GM12878 (cell line): ENCODE measurements around the gene FUT7. TPM values are rescaled to one million over a fixed set of nuclear protein-coding genes. Genes with fewer than 3 reads are reported as not detected.

Source experiments
- ATAC-seq: fragments of 200-7000 bp; cut with Tn5 transposase; 3 replicates; pipeline ENCODE4 v1.9.1; 2020; ENCODE audit warnings: mild to moderate bottlenecking, moderate library complexity
- BruUV-seq: library from RNA; stranded (reverse); fragments of 400-500 nt; replicated peaks from 2 replicates; lab custom pipeline; 2021; lab: Mats Ljungman, UMichigan
- CTCF ChIA-PET: fragments of 300-600 bp; sonication (Branson Sonifier 250); formaldehyde crosslinking; extraction: SDS; loops from one replicate; lab custom pipeline; 2021; ENCODE audit warnings: inconsistent platforms; lab: Yijun Ruan, JAX
- POLR2A ChIA-PET: fragments of 350-600 bp; formaldehyde crosslinking; extraction: SDS; loops from one replicate; lab custom pipeline; 2021; ENCODE audit warnings: inconsistent platforms; lab: Charles Lee
- RAD21 ChIA-PET: fragments of 300-600 bp; sonication (Branson Sonifier 250); formaldehyde crosslinking; loops from one replicate; lab custom pipeline; 2023; ENCODE audit warnings: antibody characterized with exemption; ENCODE audit not compliant: unreplicated experiment; lab: Charles Lee
- SMC1A ChIA-PET: fragments of 300-600 bp; sonication (Branson Sonifier 250); formaldehyde crosslinking; loops from one replicate; lab custom pipeline; 2023; ENCODE audit not compliant: unreplicated experiment, uncharacterized antibody; lab: Charles Lee
- DNase-seq: peaks from one replicate; pipeline ENCODE4 v3.0.0-alpha.2; 2011; ENCODE audit warnings: low read depth, low spot score
- FAIRE-seq: peaks from 3 replicates; lab custom pipeline; 2011; peaks lifted over from hg19 to GRCh38; lab: Jason Lieb, UNC
- H2AFZ ChIP-seq: 2 replicates; pipeline ENCODE4 v1.6.0; 2011; ENCODE audit warnings: low read depth, low read length, control low read depth; ENCODE audit not compliant: control insufficient read depth
- H3K27ac ChIP-seq: 2 replicates; pipeline ENCODE4 v1.5.1; 2011; ENCODE audit warnings: control low read depth; ENCODE audit not compliant: control insufficient read depth, insufficient read depth
- H3K27me3 ChIP-seq, 2 experiments: replicated peaks in 1 of 2; 2 replicates each; pipeline versions ENCODE4 v1.6.0 to v1.6.1; 2011; ENCODE audit warnings: low read length in 1 of 2; ENCODE audit not compliant: control insufficient read depth in 2 of 2, insufficient read depth in 2 of 2
- H3K36me3 ChIP-seq, 2 experiments: 2 replicates each; pipeline ENCODE4 v1.5.1; 2011; ENCODE audit warnings: low read length in 1 of 2; ENCODE audit not compliant: control insufficient read depth in 2 of 2, insufficient read depth in 2 of 2
- H3K4me1 ChIP-seq: 2 replicates; pipeline ENCODE4 v1.6.1; 2011; ENCODE audit warnings: mild to moderate bottlenecking, low read length, moderate library complexity, mixed read lengths; ENCODE audit not compliant: control insufficient read depth, insufficient read depth
- H3K4me2 ChIP-seq: 2 replicates; pipeline ENCODE4 v1.6.0; 2011; ENCODE audit warnings: control low read depth; ENCODE audit not compliant: control insufficient read depth, insufficient read depth
- H3K4me3 ChIP-seq: fragments of 200-600 bp; sonication (generic); 2 replicates; pipeline ENCODE4 v1.5.1; 2016
- H3K79me2 ChIP-seq: 2 replicates; pipeline ENCODE4 v1.6.0; 2011; ENCODE audit warnings: low read length; ENCODE audit not compliant: control insufficient read depth, insufficient read depth
- H3K9ac ChIP-seq: 2 replicates; pipeline ENCODE4 v1.8.0; 2011; ENCODE audit warnings: low read length, control low read depth, mixed read lengths; ENCODE audit not compliant: control insufficient read depth, insufficient read depth
- H3K9me3 ChIP-seq: replicated peaks from 3 replicates; pipeline ENCODE4 v1.5.1; 2011; ENCODE audit warnings: mild to moderate bottlenecking, low read length; ENCODE audit not compliant: control insufficient read depth, insufficient read depth
- H4K20me1 ChIP-seq: 2 replicates; pipeline ENCODE4 v1.6.0; 2011; ENCODE audit not compliant: control insufficient read depth, insufficient read depth
- ETV6 ChIP-seq, 2 experiments: fragments of 450-650 bp in 1 of 2; IDR thresholded peaks in 1 of 2; conservative IDR thresholded peaks in 1 of 2; 2 replicates each; pipeline ENCODE4 v1.6.1; 2014; ENCODE audit warnings: antibody characterized with exemption in 1 of 2, borderline replicate concordance in 1 of 2, low read depth in 1 of 2, mild to moderate bottlenecking in 1 of 2, moderate library complexity in 1 of 2
- IRF4 ChIP-seq: IDR thresholded peaks from 2 replicates; pipeline ENCODE4 v1.6.1; 2011; ENCODE audit warnings: low read depth, low read length
- PAX5 ChIP-seq: IDR thresholded peaks from 2 replicates; pipeline ENCODE4 v1.6.1; 2011; ENCODE audit warnings: low read depth, low read length, borderline replicate concordance
- WGBS: methylation state at CpG from one replicate; pipeline ENCODE4 v1.1.6; 2016; ENCODE audit warnings: low lambda C conversion rate; ENCODE audit not compliant: insufficient replicate concordance, insufficient coverage; ENCODE audit errors: missing lambda C conversion rate; 5-methylcytosine and 5-hydroxymethylcytosine counted together
- in situ Hi-C: fragments of 300-500 bp; cut with MboI; formaldehyde crosslinking; loops from 9 replicates; pipeline ENCODE4 v1.14.3; 2018; ENCODE audit warnings: mixed read lengths
- intact Hi-C: fragments of 100-400 bp; cut with micrococcal nuclease; formaldehyde crosslinking; loops from one replicate; pipeline ENCODE4 v1.14.2; 2022; ENCODE audit not compliant: unreplicated experiment
- polyA plus RNA-seq, 11 experiments: library from polyadenylated mRNA; depleted of rRNA in 4 of 11; unstranded in 6 of 11; stranded (reverse) in 5 of 11; fragments of >200 nt; fragmentation: Nextera tagmentation in 4 of 11; fragmentation: Illumina TruSeq in 1 of 11; extraction: Ambion mirVana in 4 of 11; extraction: Trizol in 1 of 11; gene quantifications; 1 replicate in 1 of 11; 2 replicates in 10 of 11; pipeline versions ENCODE4 v1.2.1 to v1.2.3, GENCODE V29; 2011 to 2016; ENCODE audit warnings: inconsistent platforms in 2 of 11, missing spikeins in 2 of 11, low read depth in 1 of 11
- total RNA-seq, 4 experiments: library from RNA; depleted of rRNA in 3 of 4; stranded (reverse); fragments of >200 nt in 3 of 4; fragmentation: Illumina TruSeq in 1 of 4; extraction: Trizol in 1 of 4; gene quantifications; 2 replicates each; pipeline versions ENCODE4 v1.2.1 to v1.2.3, GENCODE V29; 2013 to 2021
- TF ChIP-seq, protein P1 (sequence below): fragments of 450-650 bp; IDR thresholded peaks from 2 replicates; pipeline ENCODE4 v1.6.1; 2016; ENCODE audit warnings: mild to moderate bottlenecking, moderate library complexity, borderline replicate concordance
- TF ChIP-seq, protein P2 (sequence below): fragments of 450-650 bp; IDR thresholded peaks from 2 replicates; pipeline ENCODE4 v1.6.1; 2017; ENCODE audit warnings: mild to moderate bottlenecking, moderate library complexity
- TF ChIP-seq, protein P3 (sequence below): fragments of 450-650 bp; IDR thresholded peaks from 2 replicates; pipeline ENCODE4 v1.6.1; 2017; ENCODE audit warnings: borderline replicate concordance
- TF ChIP-seq, protein P4 (sequence below): fragments of 450-650 bp; IDR thresholded peaks from 2 replicates; pipeline ENCODE4 v1.6.1; 2017; ENCODE audit warnings: mild to moderate bottlenecking, low read depth, inconsistent platforms; ENCODE audit not compliant: poor library complexity, severe bottlenecking

FUT7 gene
- total and polyA plus RNA-seq, 10 of the 15 experiments (the other 5 are each of a cell fraction or from before 2014, with no cell fraction given): 0.04 to 0.62 (median 0.20) TPM; not detected in 2

DNA sequence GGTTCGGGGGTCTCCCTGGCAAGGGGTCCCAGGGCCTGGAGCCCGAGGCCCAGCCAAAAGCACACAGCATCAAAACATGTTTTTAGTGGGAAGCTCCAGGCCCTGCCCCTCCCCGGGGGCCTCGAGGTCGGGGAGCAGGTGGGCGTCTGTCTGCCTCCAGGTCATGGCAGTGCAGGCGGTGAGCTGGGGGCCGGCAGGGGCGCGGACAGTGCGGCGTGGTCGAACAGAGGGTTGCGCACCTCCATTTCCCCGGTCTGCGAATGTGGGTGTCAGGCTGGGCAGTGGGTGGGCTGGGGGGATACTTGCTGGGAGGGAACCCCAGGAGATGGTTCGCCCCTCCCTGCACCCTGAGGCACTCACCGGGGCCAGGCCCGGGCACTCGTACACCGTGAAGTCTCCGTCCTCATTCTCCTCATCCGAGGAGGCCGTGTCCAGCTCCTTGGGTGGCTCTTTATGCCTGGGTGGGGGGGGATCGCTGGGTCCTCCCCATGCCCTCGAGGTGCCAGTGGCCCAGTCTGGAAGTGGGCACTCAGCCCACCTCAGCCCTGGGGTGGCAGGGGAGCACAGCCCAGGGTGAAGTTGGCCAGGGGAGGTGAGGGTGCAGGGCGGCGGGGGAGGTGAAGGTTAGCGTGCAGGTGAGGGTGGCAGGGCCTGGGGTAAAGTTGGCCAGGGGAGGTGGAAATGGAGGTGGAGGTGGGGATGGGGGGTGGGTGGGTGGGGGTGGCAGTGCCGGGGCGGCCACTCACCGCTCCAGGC lies 7.9 kb upstream of the FUT7 start:
- Histone ChIP-seq H3K36me3 (no peaks in the 10 kb centered on the region), H3K27ac (no peak overlapping the region), H3K9ac (no peak overlapping the region), H3K4me3 (no peak overlapping the region), H3K4me1 (peaks cover 4% of the 10 kb centered on the region), H3K9me3 (no peaks in the 10 kb centered on the region), H3K79me2 (no peaks in the 10 kb centered on the region), H3K4me2 (no peak overlapping the region), H3K27me3 (peaks cover 2 to 8% of the 10 kb centered on the region in 2 experiments; a peak in 3 of 4 replicates), H2AFZ (no peak overlapping the region), H4K20me1 (no peaks in the 10 kb centered on the region)
- ATAC-seq (no peak), FAIRE-seq (no peak), DNase-seq (no peak)
- in situ Hi-C loops (loop anchor here (5.0 kb wide), 2 partner anchors 92 to 242 kb away; partner anchors contain the start of genes C8G and CCDC183), intact Hi-C loops (loop anchor here (5.0 to 10.0 kb wide), 2 partner anchors 185 to 192 kb away; partner anchors contain the start of genes CYSRT1, PHPT1, RNF208 and RNF224)
- ChIA-PET RAD21 (interaction anchor here (1.8 kb wide), 1 partner anchor 92 kb away, joined by 6 read pairs; no protein-coding TSS in a partner anchor), CTCF (interaction anchor here (1.0 to 2.2 kb wide), 2 partner anchors 10 to 91 kb away, joined by 3 to 9 read pairs; no protein-coding TSS in a partner anchor), POLR2A (no interaction called here), SMC1A (no interaction called here)
- BruUV-seq: no TSS peak
- 59% methylated on average over 27 of the region's 32 CpGs for WGBS
- no peak for TF ChIP-seq PAX5
- TF ChIP-seq, protein P1, sequence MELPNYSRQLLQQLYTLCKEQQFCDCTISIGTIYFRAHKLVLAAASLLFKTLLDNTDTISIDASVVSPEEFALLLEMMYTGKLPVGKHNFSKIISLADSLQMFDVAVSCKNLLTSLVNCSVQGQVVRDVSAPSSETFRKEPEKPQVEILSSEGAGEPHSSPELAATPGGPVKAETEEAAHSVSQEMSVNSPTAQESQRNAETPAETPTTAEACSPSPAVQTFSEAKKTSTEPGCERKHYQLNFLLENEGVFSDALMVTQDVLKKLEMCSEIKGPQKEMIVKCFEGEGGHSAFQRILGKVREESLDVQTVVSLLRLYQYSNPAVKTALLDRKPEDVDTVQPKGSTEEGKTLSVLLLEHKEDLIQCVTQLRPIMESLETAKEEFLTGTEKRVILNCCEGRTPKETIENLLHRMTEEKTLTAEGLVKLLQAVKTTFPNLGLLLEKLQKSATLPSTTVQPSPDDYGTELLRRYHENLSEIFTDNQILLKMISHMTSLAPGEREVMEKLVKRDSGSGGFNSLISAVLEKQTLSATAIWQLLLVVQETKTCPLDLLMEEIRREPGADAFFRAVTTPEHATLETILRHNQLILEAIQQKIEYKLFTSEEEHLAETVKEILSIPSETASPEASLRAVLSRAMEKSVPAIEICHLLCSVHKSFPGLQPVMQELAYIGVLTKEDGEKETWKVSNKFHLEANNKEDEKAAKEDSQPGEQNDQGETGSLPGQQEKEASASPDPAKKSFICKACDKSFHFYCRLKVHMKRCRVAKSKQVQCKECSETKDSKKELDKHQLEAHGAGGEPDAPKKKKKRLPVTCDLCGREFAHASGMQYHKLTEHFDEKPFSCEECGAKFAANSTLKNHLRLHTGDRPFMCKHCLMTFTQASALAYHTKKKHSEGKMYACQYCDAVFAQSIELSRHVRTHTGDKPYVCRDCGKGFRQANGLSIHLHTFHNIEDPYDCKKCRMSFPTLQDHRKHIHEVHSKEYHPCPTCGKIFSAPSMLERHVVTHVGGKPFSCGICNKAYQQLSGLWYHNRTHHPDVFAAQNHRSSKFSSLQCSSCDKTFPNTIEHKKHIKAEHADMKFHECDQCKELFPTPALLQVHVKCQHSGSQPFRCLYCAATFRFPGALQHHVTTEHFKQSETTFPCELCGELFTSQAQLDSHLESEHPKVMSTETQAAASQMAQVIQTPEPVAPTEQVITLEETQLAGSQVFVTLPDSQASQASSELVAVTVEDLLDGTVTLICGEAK: no peak
- TF ChIP-seq, protein P2, sequence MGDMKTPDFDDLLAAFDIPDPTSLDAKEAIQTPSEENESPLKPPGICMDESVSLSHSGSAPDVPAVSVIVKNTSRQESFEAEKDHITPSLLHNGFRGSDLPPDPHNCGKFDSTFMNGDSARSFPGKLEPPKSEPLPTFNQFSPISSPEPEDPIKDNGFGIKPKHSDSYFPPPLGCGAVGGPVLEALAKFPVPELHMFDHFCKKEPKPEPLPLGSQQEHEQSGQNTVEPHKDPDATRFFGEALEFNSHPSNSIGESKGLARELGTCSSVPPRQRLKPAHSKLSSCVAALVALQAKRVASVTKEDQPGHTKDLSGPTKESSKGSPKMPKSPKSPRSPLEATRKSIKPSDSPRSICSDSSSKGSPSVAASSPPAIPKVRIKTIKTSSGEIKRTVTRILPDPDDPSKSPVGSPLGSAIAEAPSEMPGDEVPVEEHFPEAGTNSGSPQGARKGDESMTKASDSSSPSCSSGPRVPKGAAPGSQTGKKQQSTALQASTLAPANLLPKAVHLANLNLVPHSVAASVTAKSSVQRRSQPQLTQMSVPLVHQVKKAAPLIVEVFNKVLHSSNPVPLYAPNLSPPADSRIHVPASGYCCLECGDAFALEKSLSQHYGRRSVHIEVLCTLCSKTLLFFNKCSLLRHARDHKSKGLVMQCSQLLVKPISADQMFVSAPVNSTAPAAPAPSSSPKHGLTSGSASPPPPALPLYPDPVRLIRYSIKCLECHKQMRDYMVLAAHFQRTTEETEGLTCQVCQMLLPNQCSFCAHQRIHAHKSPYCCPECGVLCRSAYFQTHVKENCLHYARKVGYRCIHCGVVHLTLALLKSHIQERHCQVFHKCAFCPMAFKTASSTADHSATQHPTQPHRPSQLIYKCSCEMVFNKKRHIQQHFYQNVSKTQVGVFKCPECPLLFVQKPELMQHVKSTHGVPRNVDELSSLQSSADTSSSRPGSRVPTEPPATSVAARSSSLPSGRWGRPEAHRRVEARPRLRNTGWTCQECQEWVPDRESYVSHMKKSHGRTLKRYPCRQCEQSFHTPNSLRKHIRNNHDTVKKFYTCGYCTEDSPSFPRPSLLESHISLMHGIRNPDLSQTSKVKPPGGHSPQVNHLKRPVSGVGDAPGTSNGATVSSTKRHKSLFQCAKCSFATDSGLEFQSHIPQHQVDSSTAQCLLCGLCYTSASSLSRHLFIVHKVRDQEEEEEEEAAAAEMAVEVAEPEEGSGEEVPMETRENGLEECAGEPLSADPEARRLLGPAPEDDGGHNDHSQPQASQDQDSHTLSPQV: no peak
- TF ChIP-seq ETV6 (conservative IDR thresholded peaks at IDR 0.05 in 1 of 2, IDR thresholded peaks at IDR 0.05 in 1 of 2; ENCODE audit: borderline replicate concordance in 1 of 2, low read depth in 1 of 2): no peak
- TF ChIP-seq, protein P3, sequence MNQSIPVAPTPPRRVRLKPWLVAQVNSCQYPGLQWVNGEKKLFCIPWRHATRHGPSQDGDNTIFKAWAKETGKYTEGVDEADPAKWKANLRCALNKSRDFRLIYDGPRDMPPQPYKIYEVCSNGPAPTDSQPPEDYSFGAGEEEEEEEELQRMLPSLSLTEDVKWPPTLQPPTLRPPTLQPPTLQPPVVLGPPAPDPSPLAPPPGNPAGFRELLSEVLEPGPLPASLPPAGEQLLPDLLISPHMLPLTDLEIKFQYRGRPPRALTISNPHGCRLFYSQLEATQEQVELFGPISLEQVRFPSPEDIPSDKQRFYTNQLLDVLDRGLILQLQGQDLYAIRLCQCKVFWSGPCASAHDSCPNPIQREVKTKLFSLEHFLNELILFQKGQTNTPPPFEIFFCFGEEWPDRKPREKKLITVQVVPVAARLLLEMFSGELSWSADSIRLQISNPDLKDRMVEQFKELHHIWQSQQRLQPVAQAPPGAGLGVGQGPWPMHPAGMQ: no peak
- TF ChIP-seq IRF4: no peak
- TF ChIP-seq, protein P4, sequence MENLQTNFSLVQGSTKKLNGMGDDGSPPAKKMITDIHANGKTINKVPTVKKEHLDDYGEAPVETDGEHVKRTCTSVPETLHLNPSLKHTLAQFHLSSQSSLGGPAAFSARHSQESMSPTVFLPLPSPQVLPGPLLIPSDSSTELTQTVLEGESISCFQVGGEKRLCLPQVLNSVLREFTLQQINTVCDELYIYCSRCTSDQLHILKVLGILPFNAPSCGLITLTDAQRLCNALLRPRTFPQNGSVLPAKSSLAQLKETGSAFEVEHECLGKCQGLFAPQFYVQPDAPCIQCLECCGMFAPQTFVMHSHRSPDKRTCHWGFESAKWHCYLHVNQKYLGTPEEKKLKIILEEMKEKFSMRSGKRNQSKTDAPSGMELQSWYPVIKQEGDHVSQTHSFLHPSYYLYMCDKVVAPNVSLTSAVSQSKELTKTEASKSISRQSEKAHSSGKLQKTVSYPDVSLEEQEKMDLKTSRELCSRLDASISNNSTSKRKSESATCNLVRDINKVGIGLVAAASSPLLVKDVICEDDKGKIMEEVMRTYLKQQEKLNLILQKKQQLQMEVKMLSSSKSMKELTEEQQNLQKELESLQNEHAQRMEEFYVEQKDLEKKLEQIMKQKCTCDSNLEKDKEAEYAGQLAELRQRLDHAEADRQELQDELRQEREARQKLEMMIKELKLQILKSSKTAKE: no peak
